Left lung (tissue), 10 donors: Measurements from ENCODE around the gene WDR55. TPM values are rescaled to one million over a fixed set of nuclear protein-coding genes. Genes with fewer than 3 reads are reported as not detected.
"Not testable (repeated sequence)": the region's sequence is repeated elsewhere in the genome, so short reads cannot be mapped to it uniquely, and the experiment has no call there.

Experiments
- ATAC-seq: fragments of 200-7000 bp; cut with Tn5 transposase; one replicate; pipeline ENCODE4 v1.9.1; 2020; ENCODE audit warnings: moderate library complexity
- DNase-seq, 4 donors: peaks; one replicate each; pipeline ENCODE4 v3.0.0-alpha.2; 2013 to 2020
- H3K27ac ChIP-seq, 2 donors: fragments of 200-600 bp; sonication (generic) in 1 of 2; one replicate each; pipeline versions ENCODE4 v1.5.0 to v1.8.0; 2020 to 2021
- H3K27me3 ChIP-seq, 2 donors: fragments of 200-600 bp; sonication (generic) in 1 of 2; one replicate each; pipeline versions ENCODE4 v1.5.0 to v1.8.0; 2020 to 2021
- H3K36me3 ChIP-seq, 2 donors: fragments of 200-600 bp; sonication (generic) in 1 of 2; one replicate each; pipeline versions ENCODE4 v1.5.0 to v1.8.0; 2020 to 2021
- H3K4me1 ChIP-seq, 2 donors: fragments of 200-600 bp; one replicate each; pipeline ENCODE4 v1.8.0; 2021
- H3K4me3 ChIP-seq, 2 donors: fragments of 200-600 bp; sonication (generic) in 1 of 2; one replicate each; pipeline versions ENCODE4 v1.5.0 to v1.8.0; 2020 to 2021; ENCODE audit warnings: mild to moderate bottlenecking in 1 of 2
- H3K9me3 ChIP-seq, 2 donors: fragments of 200-600 bp; sonication (generic) in 1 of 2; one replicate each; pipeline versions ENCODE4 v1.5.0 to v1.8.0; 2020 to 2021
- intact Hi-C, 2 donors: fragments of 100-400 bp; cut with DNase I; formaldehyde crosslinking; loops; one replicate each; pipeline versions ENCODE4 v1.11.2 to v1.14.2; 2022
- microRNA-seq, 2 donors: library from miRNA; unstranded; fragments of <30 nt; microRNA quantifications; one replicate each; pipeline ENCODE4, GENCODE V29; 2019
- polyA plus RNA-seq, 6 donors: library from polyadenylated mRNA; unstranded; fragments of 120-200 nt; gene quantifications; one replicate each; pipeline ENCODE4 v1.2.1, GENCODE V29; 2013; ENCODE audit not compliant: insufficient read length in 6 of 6
- total RNA-seq, 2 donors: library from RNA; stranded (reverse); fragmentation: NEBNext Ultra II Directional; extraction: Animal tissue kit (Norgen Biotek cat#: 25700); gene quantifications; one replicate each; pipeline ENCODE4 v1.2.1, GENCODE V29; 2021
- TF ChIP-seq, protein P1 (sequence below), 2 donors: fragments of 200-600 bp; sonication (generic) in 1 of 2; IDR thresholded peaks; one replicate each; pipeline versions ENCODE4 v1.5.0 to v1.8.0; 2021; ENCODE audit warnings: antibody characterized with exemption in 2 of 2
- donor health status: DM: no; HTN: yes; CAD: no.
- donor health status: DM: no; HTN: no; CAD: no.

WDR55 gene
- total and polyA plus RNA-seq, 8 donors: 17.8 to 26.5 (median 20.9) TPM

DNA sequence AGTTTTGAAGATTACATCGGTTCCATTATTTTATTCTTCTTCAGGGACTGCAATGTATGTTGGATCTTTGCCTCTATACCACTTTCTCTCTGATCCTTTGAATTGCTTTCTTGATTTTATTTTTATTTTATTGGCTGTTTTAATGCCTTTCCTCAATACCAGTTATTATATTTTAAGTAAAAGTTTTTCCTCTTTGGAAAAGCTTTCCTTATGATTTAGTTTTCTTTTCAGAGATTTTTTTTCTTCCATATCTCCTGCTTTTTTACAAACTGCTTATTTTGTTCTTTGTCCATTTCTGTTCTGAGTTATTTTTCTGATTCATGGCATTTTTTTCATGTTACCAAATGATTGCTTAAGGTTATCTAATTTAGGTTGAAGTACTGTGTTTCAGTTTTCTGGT is 47.1 kb downstream of the WDR55 start:
- H3K36me3 ChIP-seq: peaks cover 0 to 10% of the 10 kb centered on the region in 2 donors
- H3K4me3 ChIP-seq: peak overlapping the region in 1 of 2 donors; percentile 67
- H3K27ac ChIP-seq: peak overlapping the region; percentile 90 to 93
- TF ChIP-seq, protein P1, sequence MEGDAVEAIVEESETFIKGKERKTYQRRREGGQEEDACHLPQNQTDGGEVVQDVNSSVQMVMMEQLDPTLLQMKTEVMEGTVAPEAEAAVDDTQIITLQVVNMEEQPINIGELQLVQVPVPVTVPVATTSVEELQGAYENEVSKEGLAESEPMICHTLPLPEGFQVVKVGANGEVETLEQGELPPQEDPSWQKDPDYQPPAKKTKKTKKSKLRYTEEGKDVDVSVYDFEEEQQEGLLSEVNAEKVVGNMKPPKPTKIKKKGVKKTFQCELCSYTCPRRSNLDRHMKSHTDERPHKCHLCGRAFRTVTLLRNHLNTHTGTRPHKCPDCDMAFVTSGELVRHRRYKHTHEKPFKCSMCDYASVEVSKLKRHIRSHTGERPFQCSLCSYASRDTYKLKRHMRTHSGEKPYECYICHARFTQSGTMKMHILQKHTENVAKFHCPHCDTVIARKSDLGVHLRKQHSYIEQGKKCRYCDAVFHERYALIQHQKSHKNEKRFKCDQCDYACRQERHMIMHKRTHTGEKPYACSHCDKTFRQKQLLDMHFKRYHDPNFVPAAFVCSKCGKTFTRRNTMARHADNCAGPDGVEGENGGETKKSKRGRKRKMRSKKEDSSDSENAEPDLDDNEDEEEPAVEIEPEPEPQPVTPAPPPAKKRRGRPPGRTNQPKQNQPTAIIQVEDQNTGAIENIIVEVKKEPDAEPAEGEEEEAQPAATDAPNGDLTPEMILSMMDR (IDR thresholded peaks at IDR 0.05): no peak
- DNase-seq (no peak), ATAC-seq (no peak)
- no peaks in the 10 kb centered on the region for H3K27me3 ChIP-seq
- peaks cover 0 to 10% of the 10 kb centered on the region in 2 donors for H3K4me1 ChIP-seq
- intact Hi-C loops: no loop called here
- no peaks in the 10 kb centered on the region for H3K9me3 ChIP-seq

DNA sequence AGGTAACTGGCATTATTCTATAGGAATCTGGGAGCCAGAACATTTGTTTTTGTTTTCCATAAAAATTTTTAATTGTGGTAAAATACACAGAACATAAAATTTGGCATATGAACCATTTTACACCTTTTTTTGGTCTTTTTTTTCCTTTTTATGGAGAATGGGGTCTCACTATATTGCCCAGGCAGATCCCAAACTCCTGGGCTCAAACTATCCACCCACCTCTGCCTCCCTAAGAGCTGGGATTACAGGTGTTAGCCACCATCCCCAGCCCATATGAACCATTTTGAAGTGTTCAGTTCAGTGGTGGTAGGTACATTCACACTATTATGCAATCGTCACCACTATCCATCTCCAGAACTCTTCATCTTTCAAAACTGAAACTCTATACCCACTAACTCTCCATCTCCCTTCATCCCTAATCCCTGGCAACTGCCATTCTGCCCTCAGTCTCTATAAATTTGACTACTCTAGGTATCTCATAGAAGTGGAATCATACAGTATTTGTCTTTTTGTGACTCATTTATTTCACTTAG is 48.9 kb downstream of the WDR55 start:
- Histone ChIP-seq H3K4me1 (peaks cover 0 to 10% of the 10 kb centered on the region in 2 donors), H3K27me3 (no peaks in the 10 kb centered on the region), H3K9me3 (no peaks in the 10 kb centered on the region), H3K36me3 (no peaks in the 10 kb centered on the region), H3K27ac (no peak overlapping the region), H3K4me3 (no peak overlapping the region)
- TF ChIP-seq, protein P1 (IDR thresholded peaks at IDR 0.05): no peak
- DNase-seq: no peak
- ATAC-seq: no peak
- intact Hi-C loops: no loop called here

DNA sequence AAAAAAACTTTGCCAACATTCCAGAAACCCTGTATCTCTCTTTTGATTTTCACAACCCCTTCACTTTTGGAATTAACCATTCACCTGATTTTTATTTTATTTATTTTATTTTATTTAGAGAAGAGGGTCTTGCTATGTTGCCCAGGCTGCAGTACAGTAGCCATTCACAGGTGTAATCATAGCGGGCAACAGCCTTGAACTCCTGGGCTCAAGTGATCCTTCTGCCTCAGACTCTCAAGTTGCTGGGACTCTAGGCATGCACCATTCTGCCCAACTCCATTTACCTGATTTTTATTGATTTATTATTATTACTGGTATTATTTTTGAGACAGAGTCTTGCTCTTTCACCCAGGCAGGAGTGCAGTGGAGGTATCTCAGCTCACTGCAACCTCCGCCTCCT is 51.5 kb downstream of the WDR55 start:
- H3K36me3 ChIP-seq, DNase-seq, H3K4me3 ChIP-seq, H3K9me3 ChIP-seq, H3K4me1 ChIP-seq, H3K27ac ChIP-seq, intact Hi-C loops, H3K27me3 ChIP-seq, ATAC-seq: not testable (repeated sequence)

GRCh38 chr5:140718266-140718592 is 53.5 kb downstream of the WDR55 start:
- no peaks in the 10 kb centered on the region for H3K9me3 ChIP-seq
- DNase-seq (no peak), ATAC-seq (no peak)
- peaks cover 0 to 9% of the 10 kb centered on the region in 2 donors for H3K27me3 ChIP-seq
- TF ChIP-seq, protein P1 (IDR thresholded peaks at IDR 0.05): no peak
- intact Hi-C loops: no loop called here
- no peaks in the 10 kb centered on the region for H3K4me1 ChIP-seq
- no peak overlapping the region for H3K27ac ChIP-seq
- H3K36me3 ChIP-seq: no peaks in the 10 kb centered on the region
- H3K4me3 ChIP-seq: no peak overlapping the region

- not testable (repeated sequence) for ATAC-seq
Measured at GRCh38 chr5:140720738-140721137, 56.0 kb downstream of the WDR55 start.

GRCh38 chr5:140721395-140721794 is 56.7 kb downstream of the WDR55 start:
- not testable (repeated sequence) for H3K4me3 ChIP-seq, H3K27ac ChIP-seq, H3K36me3 ChIP-seq, H3K9me3 ChIP-seq, H3K4me1 ChIP-seq, ATAC-seq, DNase-seq
- peaks cover 0 to 34% of the 10 kb centered on the region in 2 donors for H3K27me3 ChIP-seq
- intact Hi-C loops: loop anchor here in 1 of 2 donors (10.0 kb wide), 1 partner anchor 357 kb away; the partner anchor contains the start of gene SLC4A9

More at GRCh38 chr5:140720738-140721137, 56.0 kb downstream of the WDR55 start:
- H3K4me3 ChIP-seq, H3K27ac ChIP-seq, H3K9me3 ChIP-seq, DNase-seq, H3K36me3 ChIP-seq, H3K4me1 ChIP-seq: not testable (repeated sequence)
- peaks cover 0 to 28% of the 10 kb centered on the region in 2 donors for H3K27me3 ChIP-seq
- intact Hi-C loops: loop anchor here in 1 of 2 donors (10.0 kb wide), 1 partner anchor 356 kb away; the partner anchor contains the start of gene SLC4A9

Small RNA genes within 50 kb of the gene (microRNA-seq; reads per million reads assigned to microRNA genes)
- gene MIR3655: 0 to 0.55 reads per million in 2 donors

Other genes starting within 250 kb of the WDR55 start
- gene EIF4EBP3, start 117.2 kb upstream of the WDR55 start, total RNA-seq: 10 to 100 TPM; 10.6 to 16.8 TPM
- 10 to 100 TPM; 10.2 to 13.2 (median 12.4) TPM for gene EIF4EBP3, start 117.2 kb upstream of the WDR55 start, polyA plus RNA-seq
- gene SRA1, start 107.4 kb upstream of the WDR55 start, total RNA-seq: 10 to 100 TPM; 25.1 to 33.0 TPM
- 10 to 100 TPM; 20.2 to 36.2 (median 23.1) TPM for gene SRA1, start 107.4 kb upstream of the WDR55 start, polyA plus RNA-seq
- 10 to 100 TPM; 19.6 to 23.2 TPM for gene APBB3, start 100.3 kb upstream of the WDR55 start, total RNA-seq
- 10 to 100 TPM; 39.6 to 60.1 (median 50.6) TPM for gene APBB3, start 100.3 kb upstream of the WDR55 start, polyA plus RNA-seq
- 10 to 100 TPM; 78.6 to 82.8 TPM for gene SLC35A4, start 100.1 kb upstream of the WDR55 start, total RNA-seq
- 10 to 100 TPM; 63.8 to 79.8 (median 73.9) TPM for gene SLC35A4, start 100.1 kb upstream of the WDR55 start, polyA plus RNA-seq
- gene CD14, start 31.7 kb upstream of the WDR55 start, total RNA-seq: 100 to 1,000 TPM in 1 of 2 donors, 10 to 100 TPM in 1; 76.8 to 252 TPM
- gene CD14, start 31.7 kb upstream of the WDR55 start, polyA plus RNA-seq: 10 to 100 TPM; 11.1 to 21.1 (median 18.8) TPM
- gene TMCO6, start 25.5 kb upstream of the WDR55 start, total RNA-seq: 10 to 100 TPM in 1 of 2 donors, 1 to 10 TPM in 1; 7.6 to 12.8 TPM
- gene TMCO6, start 25.5 kb upstream of the WDR55 start, polyA plus RNA-seq: 10 to 100 TPM; 18.7 to 23.1 (median 19.7) TPM
- 10 to 100 TPM; 50.2 to 62.8 TPM for gene NDUFA2, start 17.3 kb upstream of the WDR55 start, total RNA-seq
- 10 to 100 TPM; 56.3 to 68.2 (median 64.1) TPM for gene NDUFA2, start 17.3 kb upstream of the WDR55 start, polyA plus RNA-seq
- 10 to 100 TPM; 53.9 to 58.5 TPM for gene IK, start 17.1 kb upstream of the WDR55 start, total RNA-seq
- gene IK, start 17.1 kb upstream of the WDR55 start, polyA plus RNA-seq: 100 to 1,000 TPM; 131 to 178 (median 164) TPM
- gene DND1, start 8.7 kb downstream of the WDR55 start, total RNA-seq: under 1 TPM; 0.41 to 0.71 TPM
- gene DND1, start 8.7 kb downstream of the WDR55 start, polyA plus RNA-seq: 1 to 10 TPM in 2 of 6 donors, under 1 TPM in 2, not detected in 2; 0.36 to 1.3 (median 0.80) TPM
- gene HARS1, start 26.5 kb downstream of the WDR55 start, total RNA-seq: 10 to 100 TPM; 36.2 to 50.4 TPM
- 10 to 100 TPM; 70.5 to 82.8 (median 74.3) TPM for gene HARS1, start 26.5 kb downstream of the WDR55 start, polyA plus RNA-seq
- gene HARS2, start 26.6 kb downstream of the WDR55 start, total RNA-seq: 10 to 100 TPM; 23.4 to 25.2 TPM
- gene HARS2, start 26.6 kb downstream of the WDR55 start, polyA plus RNA-seq: 10 to 100 TPM; 46.4 to 57.4 (median 51.2) TPM
- 10 to 100 TPM; 40.6 to 43.8 TPM for gene ZMAT2, start 35.5 kb downstream of the WDR55 start, total RNA-seq
- gene ZMAT2, start 35.5 kb downstream of the WDR55 start, polyA plus RNA-seq: 100 to 1,000 TPM in 5 of 6 donors, 10 to 100 TPM in 1; 97.8 to 133 (median 118) TPM
- gene PCDHA1, start 121.2 kb downstream of the WDR55 start, total RNA-seq: not detected
- gene PCDHA1, start 121.2 kb downstream of the WDR55 start, polyA plus RNA-seq: under 1 TPM in 4 of 6 donors, not detected in 2; 0.06 to 0.14 (median 0.11) TPM
- under 1 TPM; 0.18 to 0.52 TPM for gene PCDHA2, start 129.9 kb downstream of the WDR55 start, total RNA-seq
- gene PCDHA2, start 129.9 kb downstream of the WDR55 start, polyA plus RNA-seq: under 1 TPM; 0.15 to 0.46 (median 0.35) TPM
- gene PCDHA3, start 136.2 kb downstream of the WDR55 start, total RNA-seq: under 1 TPM; 0.50 to 0.73 TPM
- gene PCDHA3, start 136.2 kb downstream of the WDR55 start, polyA plus RNA-seq: under 1 TPM; 0.21 to 0.46 (median 0.40) TPM
- under 1 TPM; 0.65 to 0.79 TPM for gene PCDHA4, start 142.2 kb downstream of the WDR55 start, total RNA-seq
- gene PCDHA4, start 142.2 kb downstream of the WDR55 start, polyA plus RNA-seq: under 1 TPM; 0.20 to 0.70 (median 0.46) TPM
- gene PCDHA5, start 156.7 kb downstream of the WDR55 start, total RNA-seq: under 1 TPM; 0.37 to 0.64 TPM
- gene PCDHA5, start 156.7 kb downstream of the WDR55 start, polyA plus RNA-seq: under 1 TPM; 0.06 to 0.17 (median 0.08) TPM
- gene PCDHA6, start 163.1 kb downstream of the WDR55 start, total RNA-seq: 1 to 10 TPM in 1 of 2 donors, under 1 TPM in 1; 0.76 to 1.8 TPM
- gene PCDHA6, start 163.1 kb downstream of the WDR55 start, polyA plus RNA-seq: under 1 TPM; 0.34 to 0.90 (median 0.46) TPM
- gene PCDHA7, start 169.4 kb downstream of the WDR55 start, total RNA-seq: under 1 TPM; 0.52 to 0.87 TPM
- under 1 TPM; 0.10 to 0.66 (median 0.49) TPM for gene PCDHA7, start 169.4 kb downstream of the WDR55 start, polyA plus RNA-seq
- under 1 TPM in 1 of 2 donors, not detected in 1; 0.21 TPM for gene PCDHA8, start 176.3 kb downstream of the WDR55 start, total RNA-seq
- gene PCDHA8, start 176.3 kb downstream of the WDR55 start, polyA plus RNA-seq: under 1 TPM; 0.05 to 0.16 (median 0.12) TPM
- gene PCDHA9, start 183.5 kb downstream of the WDR55 start, total RNA-seq: under 1 TPM in 1 of 2 donors, not detected in 1; 0.20 TPM
- gene PCDHA9, start 183.5 kb downstream of the WDR55 start, polyA plus RNA-seq: under 1 TPM; 0.03 to 0.11 (median 0.06) TPM
- gene PCDHA10, start 191.0 kb downstream of the WDR55 start, total RNA-seq: 1 to 10 TPM in 1 of 2 donors, under 1 TPM in 1; 0.47 to 1.7 TPM
- gene PCDHA10, start 191.0 kb downstream of the WDR55 start, polyA plus RNA-seq: under 1 TPM; 0.14 to 0.65 (median 0.39) TPM
- 1 to 10 TPM; 1.4 to 1.5 TPM for gene PCDHA11, start 204.1 kb downstream of the WDR55 start, total RNA-seq
- under 1 TPM; 0.15 to 0.53 (median 0.27) TPM for gene PCDHA11, start 204.1 kb downstream of the WDR55 start, polyA plus RNA-seq
- 1 to 10 TPM; 3.6 to 7.4 TPM for gene PCDHA12, start 210.4 kb downstream of the WDR55 start, total RNA-seq
- under 1 TPM in 5 of 6 donors, not detected in 1; 0.03 to 0.09 (median 0.06) TPM for gene PCDHA12, start 210.4 kb downstream of the WDR55 start, polyA plus RNA-seq
- 1 to 10 TPM; 1.5 to 1.7 TPM for gene PCDHA13, start 217.2 kb downstream of the WDR55 start, total RNA-seq
- under 1 TPM; 0.09 to 0.38 (median 0.26) TPM for gene PCDHA13, start 217.2 kb downstream of the WDR55 start, polyA plus RNA-seq